DND-41 (cell line): Measurements from ENCODE around the gene CTNS.

Experiments
- ATAC-seq: fragments of 200-7000 bp; cut with Tn5 transposase; 3 replicates; pipeline ENCODE4 v1.9.1; 2021; ENCODE audit warnings: low read depth; ENCODE audit not compliant: insufficient read depth
- DNase-seq: peaks from one replicate; pipeline ENCODE4 v3.0.0-alpha.2; 2020
- H2AFZ ChIP-seq: 2 replicates; pipeline ENCODE4 v1.6.0; 2012; ENCODE audit warnings: low read depth, low read length
- H3K27ac ChIP-seq: 2 replicates; pipeline ENCODE4 v1.5.1; 2012; ENCODE audit warnings: low read length, inconsistent platforms
- H3K27me3 ChIP-seq: fragments of 200-600 bp; sonication (generic); 2 replicates; pipeline ENCODE4 v1.6.0; 2012; ENCODE audit warnings: low read length, mild to moderate bottlenecking, inconsistent platforms; ENCODE audit not compliant: insufficient read depth, poor library complexity
- H3K36me3 ChIP-seq: 2 replicates; pipeline ENCODE4 v1.5.1; 2012; ENCODE audit warnings: low read length, inconsistent platforms; ENCODE audit not compliant: insufficient read depth
- H3K4me1 ChIP-seq: 2 replicates; pipeline ENCODE4 v1.5.1; 2012; ENCODE audit warnings: mild to moderate bottlenecking, low read length; ENCODE audit not compliant: insufficient read depth
- H3K4me2 ChIP-seq: 2 replicates; pipeline ENCODE4 v1.6.0; 2012; ENCODE audit warnings: mild to moderate bottlenecking, moderate library complexity, low read length, inconsistent platforms; ENCODE audit not compliant: insufficient read depth
- H3K4me3 ChIP-seq, 2 experiments: fragments of 200-600 bp in 1 of 2; shearing (Covaris generic) in 1 of 2; 2 replicates each; pipeline ENCODE4 v1.5.1; 2012 to 2016; ENCODE audit warnings: inconsistent platforms in 2 of 2, low read length in 2 of 2, mild to moderate bottlenecking in 2 of 2, low read depth in 1 of 2, moderate library complexity in 1 of 2
- H3K79me2 ChIP-seq: 2 replicates; pipeline ENCODE4 v1.6.0; 2012; ENCODE audit warnings: low read length, inconsistent platforms; ENCODE audit not compliant: insufficient read depth
- H3K9ac ChIP-seq: 2 replicates; pipeline ENCODE4 v1.6.0; 2012; ENCODE audit warnings: low read depth, mild to moderate bottlenecking, inconsistent platforms, low read length, moderate library complexity
- H3K9me3 ChIP-seq: 2 replicates; pipeline ENCODE4 v1.5.1; 2012; ENCODE audit warnings: low read length, moderate library complexity, mild to moderate bottlenecking, inconsistent platforms; ENCODE audit not compliant: insufficient read depth, severe bottlenecking
- H4K20me1 ChIP-seq: 2 replicates; pipeline ENCODE4 v1.6.0; 2012; ENCODE audit warnings: low read length; ENCODE audit not compliant: insufficient read depth
- EZH2 ChIP-seq: IDR thresholded peaks from 3 replicates; pipeline ENCODE4 v1.6.1; 2012; ENCODE audit warnings: borderline replicate concordance, low read depth, mild to moderate bottlenecking, moderate library complexity, low read length, inconsistent platforms; ENCODE audit not compliant: severe bottlenecking
- TF ChIP-seq, protein P1 (sequence below): IDR thresholded peaks from 2 replicates; pipeline ENCODE4 v1.5.1; 2012; ENCODE audit warnings: borderline replicate concordance, low read length, moderate library complexity, mild to moderate bottlenecking; ENCODE audit not compliant: poor library complexity, severe bottlenecking; ENCODE audit errors: extremely low read depth

The CTNS gene

DNA sequence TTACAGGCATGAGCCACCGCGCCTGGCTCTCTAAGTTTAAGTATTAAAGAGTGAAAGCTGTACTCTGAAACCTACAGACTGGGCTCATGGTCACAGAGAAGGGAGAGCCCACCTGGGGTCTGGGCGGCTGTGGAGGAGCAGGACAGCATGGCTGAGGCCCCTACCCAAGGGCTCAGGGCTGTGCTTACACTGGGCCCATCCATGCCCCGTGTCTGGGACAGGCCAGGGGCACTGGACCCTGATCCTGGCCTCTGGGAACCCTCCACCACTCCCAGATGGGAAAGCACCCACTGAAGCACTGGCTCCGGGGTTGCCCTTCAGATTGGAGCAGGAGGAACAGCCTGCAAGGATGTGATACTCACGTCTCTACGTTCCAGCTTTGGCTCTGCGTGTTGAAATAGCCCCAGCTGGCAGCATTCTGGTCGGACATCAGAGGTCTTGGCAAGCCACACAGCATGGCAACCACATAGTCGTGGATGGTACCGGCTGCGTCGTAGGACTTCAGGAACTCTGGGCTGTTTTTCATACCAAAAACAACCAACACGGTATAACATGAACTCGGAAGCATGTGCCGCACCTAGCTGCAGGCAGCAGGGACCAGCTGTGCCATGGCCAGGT lies 13.5 kb upstream of the CTNS start:
- DNase-seq, result no peak
- TF ChIP-seq, protein P1, sequence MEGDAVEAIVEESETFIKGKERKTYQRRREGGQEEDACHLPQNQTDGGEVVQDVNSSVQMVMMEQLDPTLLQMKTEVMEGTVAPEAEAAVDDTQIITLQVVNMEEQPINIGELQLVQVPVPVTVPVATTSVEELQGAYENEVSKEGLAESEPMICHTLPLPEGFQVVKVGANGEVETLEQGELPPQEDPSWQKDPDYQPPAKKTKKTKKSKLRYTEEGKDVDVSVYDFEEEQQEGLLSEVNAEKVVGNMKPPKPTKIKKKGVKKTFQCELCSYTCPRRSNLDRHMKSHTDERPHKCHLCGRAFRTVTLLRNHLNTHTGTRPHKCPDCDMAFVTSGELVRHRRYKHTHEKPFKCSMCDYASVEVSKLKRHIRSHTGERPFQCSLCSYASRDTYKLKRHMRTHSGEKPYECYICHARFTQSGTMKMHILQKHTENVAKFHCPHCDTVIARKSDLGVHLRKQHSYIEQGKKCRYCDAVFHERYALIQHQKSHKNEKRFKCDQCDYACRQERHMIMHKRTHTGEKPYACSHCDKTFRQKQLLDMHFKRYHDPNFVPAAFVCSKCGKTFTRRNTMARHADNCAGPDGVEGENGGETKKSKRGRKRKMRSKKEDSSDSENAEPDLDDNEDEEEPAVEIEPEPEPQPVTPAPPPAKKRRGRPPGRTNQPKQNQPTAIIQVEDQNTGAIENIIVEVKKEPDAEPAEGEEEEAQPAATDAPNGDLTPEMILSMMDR, result no peak
- TF ChIP-seq EZH2, result no peak
- peaks cover 60% of the 10 kb centered on the region for H3K36me3 ChIP-seq
- no peak overlapping the region for H2AFZ ChIP-seq
- H3K4me3 ChIP-seq, result no peak overlapping the region
- H3K27ac ChIP-seq, result no peak overlapping the region
- no peaks in the 10 kb centered on the region for H3K4me1 ChIP-seq
- H4K20me1 ChIP-seq, result no peaks in the 10 kb centered on the region
- H3K9ac ChIP-seq, result no peak overlapping the region
- no peak overlapping the region for H3K4me2 ChIP-seq
- H3K79me2 ChIP-seq, result no peaks in the 10 kb centered on the region
- ATAC-seq, result no peak
- H3K27me3 ChIP-seq, result no peaks in the 10 kb centered on the region
- no peaks in the 10 kb centered on the region for H3K9me3 ChIP-seq

DNA sequence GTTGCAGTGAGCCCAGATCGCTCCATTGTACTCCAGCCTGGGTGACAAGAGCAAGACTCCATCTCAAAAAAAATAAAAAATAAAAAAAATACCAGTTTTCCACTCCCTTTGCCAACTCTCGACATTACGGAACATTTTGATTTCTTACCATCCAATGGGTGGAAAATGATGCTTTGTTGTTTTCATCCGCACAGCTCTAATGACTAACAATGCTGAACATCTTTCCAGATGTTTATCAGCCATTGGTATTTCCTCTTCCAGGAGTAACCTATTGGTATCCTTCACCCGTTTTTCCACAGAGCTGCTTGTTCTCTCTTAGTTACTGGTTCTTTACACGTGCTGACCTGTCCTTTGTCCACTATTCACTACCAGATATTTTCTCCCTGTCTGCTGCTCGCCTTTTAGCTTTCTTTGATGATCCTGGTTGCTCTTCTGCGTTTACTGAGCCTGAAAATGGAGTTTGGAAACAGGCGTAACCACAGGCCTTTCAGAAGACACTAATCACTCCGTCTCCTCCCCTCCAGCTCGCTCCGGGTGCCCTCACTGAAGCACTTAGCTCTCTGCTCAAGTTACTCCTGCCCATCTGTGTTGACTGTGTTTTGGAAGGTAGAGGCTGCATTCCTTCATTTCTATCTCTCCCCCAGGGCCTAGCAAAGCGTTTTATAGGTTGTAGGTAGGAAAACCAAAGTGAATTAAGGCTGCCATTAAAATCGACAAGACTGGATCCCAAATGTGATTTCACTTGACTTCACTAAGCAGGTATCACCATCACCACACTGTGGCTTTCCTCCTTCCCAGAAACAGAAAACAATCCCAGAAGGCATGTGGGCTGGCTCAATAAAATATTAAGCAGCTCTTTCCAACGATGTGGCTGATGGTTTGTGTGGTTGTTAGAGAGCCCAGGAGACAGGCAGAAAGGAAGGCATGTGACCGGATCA lies 9.5 kb upstream of the CTNS start:
- no peak for DNase-seq
- no peaks in the 10 kb centered on the region for H3K4me1 ChIP-seq
- H3K36me3 ChIP-seq, result peaks cover 60% of the 10 kb centered on the region
- no peak for ATAC-seq
- peaks cover 4% of the 10 kb centered on the region; the same call in 1 of the 2 replicates for H4K20me1 ChIP-seq
- no peak overlapping the region for H2AFZ ChIP-seq
- H3K27ac ChIP-seq, result no peak overlapping the region
- TF ChIP-seq, protein P1, result no peak
- TF ChIP-seq EZH2, result no peak
- H3K4me2 ChIP-seq, result no peak overlapping the region
- H3K9me3 ChIP-seq, result no peaks in the 10 kb centered on the region
- no peak overlapping the region for H3K4me3 ChIP-seq
- H3K9ac ChIP-seq, result no peak overlapping the region
- H3K79me2 ChIP-seq, result peaks cover 4% of the 10 kb centered on the region; the same call in 1 of the 2 replicates
- H3K27me3 ChIP-seq, result no peaks in the 10 kb centered on the region

- DNase-seq, result no peak
- no peak overlapping the region for H3K4me2 ChIP-seq
- TF ChIP-seq, protein P1, result no peak
- no peak for TF ChIP-seq EZH2
These were observed 8.8 kb upstream of the CTNS start for GRCh38 chr17:3627769-3628167.

More at GRCh38 chr17:3627769-3628167, 8.8 kb upstream of the CTNS start:
- ATAC-seq, result no peak
- peaks cover 10% of the 10 kb centered on the region for H3K79me2 ChIP-seq
- H4K20me1 ChIP-seq, result peaks cover 7% of the 10 kb centered on the region; the same call in 1 of the 2 replicates
- H3K9ac ChIP-seq, result no peak overlapping the region
- no peak overlapping the region for H3K4me3 ChIP-seq
- H3K27me3 ChIP-seq, result no peaks in the 10 kb centered on the region
- no peaks in the 10 kb centered on the region for H3K9me3 ChIP-seq
- no peak overlapping the region for H2AFZ ChIP-seq
- H3K27ac ChIP-seq, result no peak overlapping the region
- 0 out of 2 replicates have a peak, but pooled peaks cover 4% of the 10 kb centered on the region for H3K4me1 ChIP-seq
- peaks cover 62% of the 10 kb centered on the region for H3K36me3 ChIP-seq
